GM19351 (cell line): ENCODE results near the gene MAP4K2.

Source experiments
- ATAC-seq: cut with Tn5 transposase; IDR thresholded peaks from one replicate; pipeline ENCODE4 v1.9.1; 2021; ENCODE audit warnings: mild to moderate bottlenecking, moderate library complexity; ENCODE audit not compliant: unreplicated experiment

The MAP4K2 gene

GRCh38 chr11:64742889-64743590 is 60.0 kb downstream of the MAP4K2 start:
- no peak for ATAC-seq

GRCh38 chr11:64742087-64742888 is 60.7 kb downstream of the MAP4K2 start:
- no peak for ATAC-seq

- no peak for ATAC-seq
Measured at GRCh38 chr11:64741375-64742086, 61.5 kb downstream of the MAP4K2 start.

- no peak for ATAC-seq
Measured at GRCh38 chr11:64739871-64740270, 63.1 kb downstream of the MAP4K2 start.

- no peak for ATAC-seq
Measured at GRCh38 chr11:64736654-64737053, 66.4 kb downstream of the MAP4K2 start.

GRCh38 chr11:64735725-64736259 is 67.2 kb downstream of the MAP4K2 start:
- ATAC-seq = no peak
